ENCODE results near the gene DIP2B. TPM values are rescaled to one million over a fixed set of nuclear protein-coding genes. Genes with fewer than 3 reads are reported as not detected.

The DIP2B gene
- total and polyA plus RNA-seq, 2 of the 13 experiments (the other 11 are each of a cell fraction or from before 2014, with no cell fraction given), result 32.1 to 35.8 TPM

GRCh38 chr12:50699154-50699553 lies 194.4 kb downstream of the DIP2B start (continued):
- TF ChIP-seq PAXIP1 (CRISPR knock-in tag; conservative IDR thresholded peaks at IDR 0.05) (peak; percentile 47; the same call in 1 of the 2 replicates), RARA (CRISPR knock-in tag; IDR thresholded peaks at IDR 0.05) (peak; percentile 61), ZNF777 (CRISPR knock-in tag; IDR thresholded peaks at IDR 0.05) (no peak), ZNF335 (CRISPR knock-in tag; IDR thresholded peaks at IDR 0.05) (no peak), CCAR2 (optimal IDR thresholded peaks at IDR 0.05; ENCODE audit: low read depth, low read length) (no peak), ATF7-NPFF (CRISPR knock-in tag; IDR thresholded peaks at IDR 0.05; ENCODE audit: low read depth) (no peak), ATM (IDR thresholded peaks at IDR 0.05; ENCODE audit: borderline replicate concordance) (no peak), SOX6 (IDR thresholded peaks at IDR 0.05) (no peak), SOX6 (CRISPR knock-in tag; IDR thresholded peaks at IDR 0.05) (peak; percentile 60), SOX13 (IDR thresholded peaks at IDR 0.05) (no peak), SOX13 (CRISPR knock-in tag; conservative IDR thresholded peaks at IDR 0.05 in 1 of 2, IDR thresholded peaks at IDR 0.05 in 1 of 2) (peak in 1 of 2 experiments; percentile 35; a peak in 1 of 4 replicates), JARID2 (CRISPR knock-in tag; IDR thresholded peaks at IDR 0.05; ENCODE audit: insufficient replicate concordance) (no peak), ZNF709 (CRISPR knock-in tag; IDR thresholded peaks at IDR 0.05) (no peak), DR1 (CRISPR knock-in tag; IDR thresholded peaks at IDR 0.05) (no peak), BRD4 (CRISPR knock-in tag; IDR thresholded peaks at IDR 0.05) (no peak), ZNF891 (CRISPR knock-in tag; IDR thresholded peaks at IDR 0.05) (no peak), NR2C2 (CRISPR knock-in tag; IDR thresholded peaks at IDR 0.05; ENCODE audit: borderline replicate concordance) (peak; percentile 44; the same call in 1 of the 2 replicates), IRX3 (CRISPR knock-in tag; IDR thresholded peaks at IDR 0.05; ENCODE audit: borderline replicate concordance, low read depth) (no peak), ZNF292 (CRISPR knock-in tag; IDR thresholded peaks at IDR 0.05; ENCODE audit: borderline replicate concordance, low read depth) (no peak), ATRX (CRISPR knock-in tag; IDR thresholded peaks at IDR 0.05; ENCODE audit: borderline replicate concordance) (no peak), HES4 (CRISPR knock-in tag; IDR thresholded peaks at IDR 0.05; ENCODE audit: borderline replicate concordance) (no peak)
- TF ChIP-seq, protein P1, sequence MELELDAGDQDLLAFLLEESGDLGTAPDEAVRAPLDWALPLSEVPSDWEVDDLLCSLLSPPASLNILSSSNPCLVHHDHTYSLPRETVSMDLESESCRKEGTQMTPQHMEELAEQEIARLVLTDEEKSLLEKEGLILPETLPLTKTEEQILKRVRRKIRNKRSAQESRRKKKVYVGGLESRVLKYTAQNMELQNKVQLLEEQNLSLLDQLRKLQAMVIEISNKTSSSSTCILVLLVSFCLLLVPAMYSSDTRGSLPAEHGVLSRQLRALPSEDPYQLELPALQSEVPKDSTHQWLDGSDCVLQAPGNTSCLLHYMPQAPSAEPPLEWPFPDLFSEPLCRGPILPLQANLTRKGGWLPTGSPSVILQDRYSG (CRISPR knock-in tag; IDR thresholded peaks at IDR 0.05), result no peak
- TF ChIP-seq, protein P2, sequence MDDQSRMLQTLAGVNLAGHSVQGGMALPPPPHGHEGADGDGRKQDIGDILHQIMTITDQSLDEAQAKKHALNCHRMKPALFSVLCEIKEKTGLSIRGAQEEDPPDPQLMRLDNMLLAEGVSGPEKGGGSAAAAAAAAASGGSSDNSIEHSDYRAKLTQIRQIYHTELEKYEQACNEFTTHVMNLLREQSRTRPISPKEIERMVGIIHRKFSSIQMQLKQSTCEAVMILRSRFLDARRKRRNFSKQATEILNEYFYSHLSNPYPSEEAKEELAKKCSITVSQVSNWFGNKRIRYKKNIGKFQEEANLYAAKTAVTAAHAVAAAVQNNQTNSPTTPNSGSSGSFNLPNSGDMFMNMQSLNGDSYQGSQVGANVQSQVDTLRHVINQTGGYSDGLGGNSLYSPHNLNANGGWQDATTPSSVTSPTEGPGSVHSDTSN (CRISPR knock-in tag; IDR thresholded peaks at IDR 0.05; ENCODE audit: borderline replicate concordance), result no peak
